Activated CD8-positive, alpha-beta memory T cell treated with anti-CD3 and anti-CD28 coated beads for 24 hours (primary cell): ENCODE measurements around the gene MORC3.
A peak's percentile ranks its signal among the peaks of the same experiment; 100 is the strongest.
"Not testable (repeated sequence)": the region's sequence is repeated elsewhere in the genome, so short reads cannot be mapped to it uniquely, and the experiment has no call there.

Experiments
- DNase-seq: peaks from one replicate; pipeline ENCODE4 v3.0.0-alpha.2; 2020

MORC3 gene, protein sequence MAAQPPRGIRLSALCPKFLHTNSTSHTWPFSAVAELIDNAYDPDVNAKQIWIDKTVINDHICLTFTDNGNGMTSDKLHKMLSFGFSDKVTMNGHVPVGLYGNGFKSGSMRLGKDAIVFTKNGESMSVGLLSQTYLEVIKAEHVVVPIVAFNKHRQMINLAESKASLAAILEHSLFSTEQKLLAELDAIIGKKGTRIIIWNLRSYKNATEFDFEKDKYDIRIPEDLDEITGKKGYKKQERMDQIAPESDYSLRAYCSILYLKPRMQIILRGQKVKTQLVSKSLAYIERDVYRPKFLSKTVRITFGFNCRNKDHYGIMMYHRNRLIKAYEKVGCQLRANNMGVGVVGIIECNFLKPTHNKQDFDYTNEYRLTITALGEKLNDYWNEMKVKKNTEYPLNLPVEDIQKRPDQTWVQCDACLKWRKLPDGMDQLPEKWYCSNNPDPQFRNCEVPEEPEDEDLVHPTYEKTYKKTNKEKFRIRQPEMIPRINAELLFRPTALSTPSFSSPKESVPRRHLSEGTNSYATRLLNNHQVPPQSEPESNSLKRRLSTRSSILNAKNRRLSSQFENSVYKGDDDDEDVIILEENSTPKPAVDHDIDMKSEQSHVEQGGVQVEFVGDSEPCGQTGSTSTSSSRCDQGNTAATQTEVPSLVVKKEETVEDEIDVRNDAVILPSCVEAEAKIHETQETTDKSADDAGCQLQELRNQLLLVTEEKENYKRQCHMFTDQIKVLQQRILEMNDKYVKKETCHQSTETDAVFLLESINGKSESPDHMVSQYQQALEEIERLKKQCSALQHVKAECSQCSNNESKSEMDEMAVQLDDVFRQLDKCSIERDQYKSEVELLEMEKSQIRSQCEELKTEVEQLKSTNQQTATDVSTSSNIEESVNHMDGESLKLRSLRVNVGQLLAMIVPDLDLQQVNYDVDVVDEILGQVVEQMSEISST

DNA sequence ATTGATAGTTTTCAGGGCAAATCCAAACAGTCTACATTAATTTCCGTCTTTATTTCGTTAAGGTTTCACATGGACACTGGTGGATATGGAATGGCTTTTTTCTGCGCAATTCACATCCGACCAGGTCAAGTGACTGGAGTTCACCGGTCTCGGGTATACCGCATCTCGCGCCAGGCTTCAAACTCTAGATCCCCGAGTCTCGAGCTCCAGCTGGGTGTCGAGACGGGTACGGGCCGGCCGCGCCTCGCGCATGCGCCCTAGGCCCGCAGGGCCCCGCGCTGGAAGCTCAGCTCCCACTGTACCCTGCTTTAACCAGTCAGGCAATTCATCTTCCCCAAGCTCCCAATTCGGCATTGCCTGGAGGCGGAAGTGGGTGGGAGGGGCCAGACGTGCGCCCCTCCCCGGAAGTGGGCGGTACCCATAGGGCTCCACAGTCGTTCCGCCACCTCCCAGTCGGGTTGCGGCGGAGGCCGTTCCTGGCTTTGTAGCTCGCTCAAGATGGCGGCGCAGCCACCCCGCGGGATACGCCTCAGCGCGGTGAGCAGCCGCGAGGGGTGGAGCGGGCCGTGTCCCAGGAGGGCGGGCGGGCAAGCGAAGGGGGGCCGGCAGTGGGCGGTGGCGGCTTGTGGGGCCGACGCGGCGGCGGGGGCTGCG lies at the start of gene MORC3:
MORC3 (plus strand) TSS at position 431 of the 654 bp plus-strand sequence; CDS start at position 499, 68 bp downstream.
- peak; percentile 99 for DNase-seq

DNA sequence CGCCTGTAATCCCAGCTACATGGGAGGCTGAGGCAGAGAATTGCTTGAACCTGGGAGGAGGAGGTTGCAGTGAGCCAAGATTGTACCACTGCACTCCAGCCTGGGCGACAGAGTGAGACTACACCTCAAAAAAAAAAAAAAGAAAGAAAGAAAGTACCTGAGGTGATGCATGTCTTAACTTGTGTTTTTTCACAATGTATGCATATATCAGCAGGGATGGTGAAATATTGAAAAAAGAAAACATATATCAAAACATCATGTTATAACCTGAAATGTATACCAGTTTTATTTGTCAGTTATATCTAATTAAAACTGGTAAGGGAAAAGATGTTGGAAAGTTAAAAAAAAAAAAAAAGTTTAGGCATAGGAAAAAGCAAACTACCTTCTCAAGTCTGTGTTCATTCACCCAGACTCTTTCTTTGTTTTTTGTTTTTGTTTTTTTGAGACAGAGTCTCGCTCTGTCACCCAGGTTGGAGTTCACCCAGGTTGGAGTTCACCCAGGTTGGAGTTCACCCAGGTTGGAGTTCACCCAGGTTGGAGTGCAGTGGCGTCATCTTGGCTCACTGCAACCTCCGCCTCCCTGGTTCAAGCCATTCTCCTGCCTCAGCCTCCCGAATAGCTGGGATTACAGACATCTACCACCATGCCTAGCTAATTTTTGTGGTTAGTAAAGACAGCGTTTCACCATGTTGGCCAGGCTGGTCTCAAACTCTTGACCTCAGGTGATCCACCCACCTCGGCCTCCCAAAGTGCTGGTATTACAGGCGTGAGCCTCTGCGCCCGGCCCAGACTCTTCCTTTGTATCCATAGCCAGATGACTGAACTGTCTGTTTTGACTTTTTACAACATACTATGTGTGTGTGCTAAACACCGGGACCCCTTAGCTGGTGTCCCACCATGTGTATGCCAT lies 49.0 kb upstream of the MORC3 start:
- not testable (repeated sequence) for DNase-seq

DNA sequence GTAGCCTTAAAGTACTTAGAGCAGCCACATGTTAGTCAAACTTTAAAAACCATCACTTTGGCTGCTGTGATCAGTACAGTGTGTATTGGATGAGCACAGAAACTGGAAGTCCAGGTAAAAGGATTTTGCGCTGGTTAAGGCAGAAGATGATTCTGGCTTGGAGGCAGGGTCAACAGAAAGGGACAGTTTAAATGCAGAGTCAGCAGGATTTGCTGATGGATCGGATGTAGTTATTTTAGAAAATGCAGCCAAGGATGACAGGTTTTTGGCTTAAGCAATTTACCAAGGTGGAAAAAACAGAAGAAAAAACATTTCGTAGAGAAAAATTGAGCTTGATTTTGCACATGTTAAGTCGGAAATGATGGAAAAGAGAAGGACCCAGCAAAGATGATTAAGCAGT lies 45.9 kb upstream of the MORC3 start:
- DNase-seq: no peak

DNA sequence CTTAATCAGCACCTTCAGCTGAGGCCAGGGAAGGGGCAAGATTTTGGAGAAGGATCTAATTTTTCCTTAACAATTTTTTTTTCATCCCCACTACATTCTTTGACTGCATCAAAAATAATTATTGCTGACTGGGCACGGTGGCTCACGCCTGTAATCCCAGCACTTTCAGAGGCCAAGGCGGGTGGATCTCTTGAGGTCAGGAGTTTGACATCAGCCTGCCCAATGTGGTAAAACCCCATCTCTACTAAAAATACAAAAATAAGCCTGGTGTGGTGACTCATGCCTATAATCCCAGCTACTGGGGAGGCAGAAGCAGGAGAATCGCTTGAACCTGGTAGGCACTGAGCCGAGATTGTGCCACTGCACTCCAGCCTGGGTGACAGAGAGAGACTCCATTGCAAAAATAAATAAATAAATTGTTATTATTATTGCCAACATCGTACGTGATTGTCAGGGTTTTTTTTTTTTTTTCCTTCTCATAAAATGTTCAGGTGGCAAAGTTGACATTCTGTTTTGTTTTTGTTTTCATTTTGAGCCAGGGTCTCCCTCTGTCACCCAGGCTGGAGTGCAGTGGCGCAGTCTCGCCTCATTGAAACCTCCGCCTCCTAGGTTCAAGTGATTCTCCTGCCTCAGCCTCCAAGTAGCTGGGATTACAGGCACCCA lies 37.3 kb upstream of the MORC3 start:
- no peak for DNase-seq

DNA sequence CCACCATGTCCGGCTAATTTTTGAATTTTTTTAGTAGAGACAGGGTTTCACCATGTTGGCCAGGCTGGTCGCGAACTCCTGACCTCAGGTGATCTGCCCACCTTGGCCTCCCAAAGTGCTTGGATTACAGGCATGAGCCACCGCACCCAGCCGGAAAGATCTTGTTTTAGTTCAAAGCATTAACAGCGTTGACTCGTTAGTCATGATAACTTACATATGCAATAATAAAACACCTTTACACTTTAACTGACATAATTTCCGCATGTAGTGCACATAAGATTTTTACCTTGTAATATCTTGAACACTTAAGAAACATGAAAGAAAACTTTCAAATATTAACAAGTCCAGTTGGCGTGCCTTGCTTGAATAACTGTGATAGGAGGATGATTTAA lies 36.8 kb upstream of the MORC3 start:
- DNase-seq: not testable (repeated sequence)

DNA sequence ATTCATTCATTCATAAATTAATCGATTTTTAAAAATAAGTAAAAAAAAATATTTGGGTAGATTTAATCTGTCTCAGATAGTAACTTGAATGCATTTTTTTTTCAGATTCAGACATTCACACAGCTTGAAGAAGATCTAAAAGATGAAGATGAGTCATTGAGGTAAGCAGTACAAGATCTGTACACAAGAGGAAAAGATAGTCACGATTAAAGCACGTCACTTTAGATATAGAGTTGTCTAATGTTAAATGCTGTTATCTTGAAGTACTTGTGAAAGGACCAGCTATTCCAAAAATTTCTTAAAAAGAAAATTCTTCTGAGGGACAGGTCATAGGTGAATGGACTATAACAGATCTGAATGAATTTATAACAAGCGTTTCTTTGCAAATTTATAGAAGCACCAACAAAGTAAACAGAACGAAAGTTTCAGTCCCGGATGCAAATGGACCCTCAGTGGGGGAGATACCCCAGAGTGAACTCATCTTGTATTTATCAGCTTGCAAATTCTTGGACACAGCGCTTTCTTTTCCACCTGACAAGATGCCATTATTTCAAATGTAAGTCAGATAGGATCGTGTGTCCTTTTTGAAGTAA lies 31.2 kb upstream of the MORC3 start:
- DNase-seq: no peak

DNA sequence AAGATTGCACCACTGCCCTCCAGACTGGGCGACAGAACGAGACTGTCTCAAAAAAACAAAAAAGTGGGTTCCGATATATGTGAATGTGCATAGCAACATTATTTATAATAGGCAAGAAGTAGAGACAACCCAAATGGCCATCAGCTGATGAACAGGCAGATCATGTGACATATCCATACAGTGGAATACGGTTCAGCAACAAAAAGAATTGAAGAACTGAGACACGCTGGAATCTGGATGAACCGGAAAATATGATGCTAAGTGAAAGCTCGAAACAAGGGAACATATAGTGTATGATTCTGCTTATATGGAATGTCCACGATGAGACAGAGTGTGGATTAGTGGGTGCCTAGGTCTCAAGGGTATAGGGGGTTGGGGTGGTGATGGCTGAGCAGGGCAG lies 28.5 kb upstream of the MORC3 start:
- DNase-seq: no peak

DNA sequence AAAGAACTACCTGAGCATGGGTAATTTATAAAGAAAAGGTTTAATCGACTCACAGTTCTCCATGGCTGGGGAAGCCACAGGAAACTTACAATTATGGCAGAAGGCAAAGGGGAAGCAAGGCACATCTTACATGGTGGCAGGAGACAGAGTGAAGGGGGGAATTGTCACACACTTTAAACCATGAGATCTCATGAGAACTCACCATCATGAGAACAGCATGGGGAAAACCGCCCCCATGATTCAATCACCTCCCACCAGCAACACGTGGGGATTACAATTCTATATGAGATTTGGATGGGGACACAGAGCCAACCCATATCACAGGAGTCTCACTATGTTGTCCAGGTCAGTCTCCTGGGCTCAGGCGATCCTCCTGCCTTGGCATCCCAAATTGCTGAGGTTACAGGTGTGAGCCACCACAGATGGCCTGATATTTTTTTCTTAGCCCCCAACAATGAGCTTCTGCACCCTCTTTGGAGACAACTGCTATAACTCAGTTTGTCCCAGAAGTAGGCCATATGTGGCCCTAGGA lies 22.5 kb upstream of the MORC3 start:
- no peak for DNase-seq

DNA sequence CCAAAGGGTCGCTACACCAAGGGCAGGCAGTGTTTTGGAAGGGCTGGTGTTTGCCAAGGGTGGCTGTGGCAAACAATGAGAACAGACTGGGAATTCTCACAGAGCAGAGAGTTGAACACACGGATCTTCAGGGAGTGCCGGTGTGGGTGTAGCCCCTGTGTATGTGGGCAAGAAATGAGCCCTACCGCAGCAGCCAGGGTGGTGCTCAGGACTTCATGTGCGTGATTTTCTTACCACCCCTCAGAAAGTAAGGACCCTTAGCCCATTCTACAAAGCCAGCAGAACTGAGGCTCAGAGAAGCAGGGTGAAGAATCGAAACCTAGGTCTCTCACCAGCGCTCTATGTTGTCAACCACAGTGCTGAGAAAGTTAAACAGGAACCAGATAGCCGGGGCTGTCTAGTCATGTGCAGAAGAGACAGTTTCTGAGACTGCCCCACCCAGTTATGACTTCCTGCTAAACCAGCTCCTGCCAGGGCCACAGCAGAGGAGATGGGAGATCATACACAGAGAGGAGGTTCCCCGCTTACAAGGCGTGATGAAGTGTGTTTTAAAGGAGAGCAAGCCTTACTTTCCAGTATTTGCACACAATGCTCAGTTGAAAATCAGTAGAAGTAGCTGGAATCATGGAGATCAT lies 21.9 kb upstream of the MORC3 start:
- peak; percentile 80 for DNase-seq

DNA sequence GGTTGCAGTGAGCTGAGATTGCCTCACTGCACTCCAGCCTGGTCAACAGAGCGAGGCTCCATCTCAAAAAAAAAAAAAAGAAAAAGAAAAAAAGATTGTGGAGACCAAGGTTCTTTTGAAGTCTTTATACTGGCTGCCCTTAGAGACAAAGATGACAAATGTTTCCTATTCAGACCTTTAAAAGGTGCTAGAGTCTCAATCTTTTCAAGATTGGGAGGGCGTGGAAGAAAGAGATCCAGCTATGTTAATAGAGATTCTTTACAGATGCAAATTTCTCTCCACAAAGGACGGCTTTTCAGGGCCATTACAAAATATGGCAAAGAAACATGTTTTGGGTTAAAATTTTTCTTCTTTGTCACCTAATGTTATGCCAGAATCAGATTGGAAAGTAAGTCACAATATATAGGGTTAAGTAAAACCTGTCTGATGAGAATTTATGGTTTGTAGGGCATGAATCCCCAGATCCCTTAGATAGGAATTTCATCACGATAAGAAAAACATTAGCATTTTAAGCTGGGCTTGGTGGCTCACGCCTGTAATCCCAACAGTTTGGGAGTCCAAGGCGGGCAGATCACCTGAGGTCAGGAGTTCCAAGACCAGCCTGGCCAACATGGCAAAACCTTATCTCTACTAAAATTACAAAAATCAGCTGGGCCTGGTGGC lies 13.0 kb upstream of the MORC3 start:
- no peak for DNase-seq

DNA sequence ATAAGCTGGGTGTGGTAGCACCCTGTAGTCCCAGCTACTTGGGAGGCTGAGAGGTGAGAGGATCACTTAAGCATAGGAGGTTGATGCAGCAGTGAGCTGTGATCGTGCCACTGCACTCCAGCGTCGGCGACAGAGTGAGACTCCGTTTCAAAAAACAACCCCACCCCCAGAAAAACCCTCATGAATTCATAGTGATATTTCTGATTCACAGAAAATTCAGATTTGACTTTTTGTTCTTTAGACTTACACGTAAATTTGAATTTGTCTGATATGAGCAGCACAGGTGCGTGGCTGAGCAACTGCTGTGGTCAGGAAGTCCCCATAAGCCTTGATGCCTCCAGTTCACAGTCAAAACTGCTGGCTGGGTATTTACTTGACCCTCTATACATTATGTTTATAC lies 10.0 kb upstream of the MORC3 start:
- peak; percentile 52 for DNase-seq

DNA sequence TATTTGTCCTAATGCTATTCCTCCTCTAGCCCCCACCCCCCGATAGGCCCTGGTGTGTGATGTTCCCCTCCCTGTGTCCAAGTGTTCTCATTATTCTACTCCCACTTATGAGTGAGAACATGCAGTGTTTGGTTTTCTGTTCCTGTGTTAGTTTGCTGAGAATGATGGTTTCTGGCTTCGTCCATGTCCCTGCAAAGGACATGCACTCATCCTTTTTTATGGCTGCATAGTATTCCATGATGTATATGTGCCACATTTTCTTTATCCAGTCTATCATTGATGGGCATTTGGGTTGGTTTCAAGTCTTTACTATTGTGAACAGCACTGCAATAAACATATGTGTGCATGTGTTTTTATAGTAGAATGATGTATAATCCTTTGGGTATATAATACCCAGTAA lies 6.6 kb upstream of the MORC3 start:
- not testable (repeated sequence) for DNase-seq

DNA sequence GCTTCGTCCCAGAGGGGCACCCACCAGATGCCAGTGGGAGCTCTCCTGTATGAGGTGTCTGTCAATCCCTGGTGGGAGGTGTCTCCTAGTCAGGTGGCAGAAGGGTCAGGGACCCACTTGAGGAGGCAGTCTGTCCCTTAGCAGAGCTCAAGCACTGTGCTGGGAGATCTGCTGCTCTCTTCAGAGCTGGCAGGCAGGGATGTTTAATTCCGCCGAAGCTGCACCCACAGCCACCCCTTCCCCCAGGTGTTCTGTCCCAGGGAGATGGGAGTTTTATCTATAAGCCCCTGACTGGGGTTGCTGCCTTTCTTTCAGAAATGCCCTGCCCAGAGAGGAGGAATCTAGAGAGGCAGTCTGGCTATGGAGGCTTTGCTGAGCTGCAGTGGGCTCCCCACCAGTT lies 4.0 kb upstream of the MORC3 start:
- DNase-seq: not testable (repeated sequence)

DNA sequence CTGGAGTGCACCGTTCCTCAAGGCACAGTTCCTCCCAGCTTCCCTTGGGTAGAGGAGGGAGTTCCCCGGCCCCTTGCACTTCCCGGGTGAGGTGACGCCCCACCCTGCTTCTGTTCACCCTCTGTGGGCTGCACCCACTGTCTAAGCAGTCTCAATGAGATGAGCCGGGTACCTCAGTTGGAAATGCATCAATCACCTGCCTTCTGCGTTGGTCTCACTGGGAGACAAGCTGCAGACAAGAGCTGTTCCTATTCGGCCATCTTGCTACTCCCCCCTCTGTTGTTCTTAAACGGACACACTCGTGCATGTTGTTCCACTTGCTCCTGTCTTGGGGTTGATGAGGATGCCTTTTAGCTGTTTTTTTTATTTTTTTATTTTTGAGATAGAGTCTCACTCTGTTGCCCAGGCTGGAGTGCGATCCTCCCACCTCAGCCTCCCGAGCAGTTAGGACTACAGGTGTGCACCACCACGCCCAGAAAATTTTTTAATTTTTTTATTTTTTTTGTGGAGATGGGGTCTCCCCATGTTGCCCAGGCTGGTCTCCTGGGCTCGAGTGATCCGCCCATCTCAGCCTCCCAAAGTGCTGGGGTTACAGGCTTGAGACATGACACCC lies 3.0 kb upstream of the MORC3 start:
- DNase-seq: no peak

DNA sequence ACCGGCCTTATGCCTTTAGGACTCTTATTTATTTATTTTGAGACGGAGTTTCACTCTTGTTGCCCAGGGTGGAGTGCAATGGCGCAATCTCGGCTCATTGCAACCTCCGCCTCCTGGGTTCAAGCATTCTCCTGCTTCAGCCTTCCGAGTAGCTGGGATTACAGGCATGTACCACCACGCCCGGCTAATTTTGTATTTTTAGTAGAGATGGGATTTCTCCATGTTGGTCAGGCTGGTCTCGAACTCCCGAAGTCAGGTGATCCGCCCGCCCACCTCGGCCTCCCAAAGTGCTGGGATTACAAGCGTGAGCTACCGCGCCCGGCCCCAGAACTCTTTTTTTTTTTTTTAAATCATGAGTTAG lies 611 bp upstream of the MORC3 start:
- DNase-seq: not testable (repeated sequence)

DNA sequence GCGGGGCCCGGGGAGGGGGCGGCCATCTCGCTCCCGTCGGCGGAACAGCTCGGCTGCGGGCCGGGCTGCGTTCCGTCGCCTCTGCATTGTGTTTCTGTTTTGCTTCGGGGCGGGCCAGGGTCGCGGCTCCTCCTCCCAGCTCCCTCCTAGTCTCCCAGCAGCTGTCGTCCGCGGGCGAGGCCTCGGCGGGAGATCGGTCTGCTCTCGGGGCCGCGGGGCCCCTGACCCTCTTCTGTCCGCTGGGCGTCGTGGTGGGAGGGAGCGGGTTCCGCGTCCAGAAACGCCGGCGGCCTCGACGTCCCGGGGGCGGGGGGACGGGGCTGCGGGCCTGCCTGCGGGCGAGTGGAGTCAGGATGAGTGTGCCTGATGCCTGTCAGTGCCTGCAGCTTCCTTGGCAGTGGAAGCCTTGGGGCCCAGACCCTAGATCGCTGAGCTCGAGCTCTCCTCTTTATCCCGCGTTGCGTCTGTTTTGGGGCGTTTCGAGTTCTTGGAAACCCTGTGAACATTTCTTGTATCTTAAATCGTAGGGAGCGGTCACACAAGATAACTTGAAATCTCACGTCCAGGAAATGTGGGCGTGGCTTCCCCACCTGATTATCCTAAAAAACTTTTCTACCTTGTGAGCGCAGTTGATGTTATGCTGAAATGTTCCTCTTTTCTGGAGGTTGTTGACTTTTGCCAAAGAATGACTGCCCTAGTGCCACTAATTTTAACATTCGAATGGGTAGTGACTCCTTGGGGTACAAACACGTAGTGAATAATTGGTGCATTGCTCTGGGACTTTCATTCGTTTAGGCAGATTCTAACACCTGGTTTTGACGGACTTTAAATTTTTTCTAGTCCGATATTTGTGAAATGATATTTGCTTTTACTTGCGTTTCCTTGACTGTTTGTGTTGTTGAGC lies 676 bp downstream of the MORC3 start:
- DNase-seq: no peak

DNA sequence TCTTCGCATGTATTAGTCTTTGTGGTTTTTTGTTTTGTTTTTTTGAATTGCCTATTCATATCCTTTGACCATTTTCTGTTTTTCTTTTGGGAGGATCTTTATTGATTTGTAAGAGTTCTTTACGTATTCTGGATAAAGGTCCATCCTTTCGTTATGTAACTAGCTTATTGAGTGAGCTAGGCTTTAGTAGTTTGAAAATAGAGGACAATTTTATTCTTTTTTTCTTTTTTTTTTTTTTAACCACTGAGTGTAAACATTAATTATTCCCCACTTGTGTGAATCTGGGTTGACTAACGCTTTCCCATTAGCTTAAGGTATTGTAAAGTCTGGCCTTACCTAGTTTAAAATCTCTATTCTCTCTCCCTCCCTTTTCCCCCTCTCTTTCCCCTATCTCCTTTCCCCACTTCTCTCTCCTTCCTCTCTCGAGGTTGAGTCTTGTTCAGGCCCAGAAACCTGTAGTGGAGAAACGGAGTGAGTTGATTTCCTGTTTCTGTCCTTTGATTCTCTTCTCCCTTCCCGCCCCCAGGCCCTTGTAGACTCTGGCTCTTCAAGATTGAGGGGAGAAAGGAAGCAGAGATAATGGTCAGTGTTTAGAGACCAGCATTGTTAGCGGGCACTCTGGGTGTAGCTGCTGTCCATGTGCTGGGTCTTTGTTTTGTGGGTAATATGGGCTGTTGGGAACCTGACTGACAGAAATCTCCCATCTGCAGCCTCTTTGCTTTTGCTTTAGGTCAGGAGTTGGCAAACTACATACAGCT lies 1.5 kb downstream of the MORC3 start:
- peak; percentile 62 for DNase-seq

DNA sequence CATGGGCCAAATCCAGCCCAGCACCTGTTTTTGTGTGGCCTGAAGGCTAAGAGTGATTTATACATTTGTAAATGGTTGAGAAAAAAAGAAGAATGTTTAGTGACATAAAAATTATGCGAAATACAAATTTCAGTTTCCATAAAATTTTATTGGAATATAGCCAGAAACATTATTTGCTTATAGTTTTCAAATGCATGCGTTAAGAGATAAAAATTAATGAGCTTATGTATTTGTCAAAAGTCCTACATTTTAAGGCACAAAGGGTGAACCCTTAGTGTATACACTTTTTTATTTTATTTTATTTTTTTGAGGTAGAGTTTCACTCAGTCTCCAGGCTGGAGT lies 2.1 kb downstream of the MORC3 start:
- DNase-seq: no peak
